Measurements from ENCODE around the gene TRPV5. TPM values are rescaled to one million over a fixed set of nuclear protein-coding genes. Genes with fewer than 3 reads are reported as not detected.

The TRPV5 gene
- not detected in 2 replicates for total RNA-seq

DNA sequence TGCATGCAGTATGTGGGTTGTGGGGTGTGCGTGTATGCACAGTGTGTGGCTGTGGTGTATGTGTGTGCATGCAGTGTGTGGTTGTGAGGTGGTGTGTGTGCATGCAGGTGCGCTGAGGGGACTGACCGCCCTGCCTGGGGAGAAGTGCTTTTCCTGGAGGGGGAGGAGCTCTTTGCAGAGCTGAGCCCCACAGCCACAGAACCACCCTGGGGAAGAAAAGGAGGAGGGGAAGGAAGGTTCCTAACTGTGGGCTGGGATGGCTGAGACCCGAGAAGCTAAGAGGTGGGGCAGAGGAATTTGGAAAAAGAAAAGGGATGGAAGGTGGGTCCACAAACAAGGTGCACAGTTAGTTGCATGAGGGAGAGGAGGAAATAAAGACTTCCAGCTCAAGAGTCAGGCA lies at the start of gene TRPV5:
Gene TRPV5 (minus strand): TSS at position 123 of the 400 bp plus-strand sequence. CDS start 287 bp downstream, outside the sequence.

DNA sequence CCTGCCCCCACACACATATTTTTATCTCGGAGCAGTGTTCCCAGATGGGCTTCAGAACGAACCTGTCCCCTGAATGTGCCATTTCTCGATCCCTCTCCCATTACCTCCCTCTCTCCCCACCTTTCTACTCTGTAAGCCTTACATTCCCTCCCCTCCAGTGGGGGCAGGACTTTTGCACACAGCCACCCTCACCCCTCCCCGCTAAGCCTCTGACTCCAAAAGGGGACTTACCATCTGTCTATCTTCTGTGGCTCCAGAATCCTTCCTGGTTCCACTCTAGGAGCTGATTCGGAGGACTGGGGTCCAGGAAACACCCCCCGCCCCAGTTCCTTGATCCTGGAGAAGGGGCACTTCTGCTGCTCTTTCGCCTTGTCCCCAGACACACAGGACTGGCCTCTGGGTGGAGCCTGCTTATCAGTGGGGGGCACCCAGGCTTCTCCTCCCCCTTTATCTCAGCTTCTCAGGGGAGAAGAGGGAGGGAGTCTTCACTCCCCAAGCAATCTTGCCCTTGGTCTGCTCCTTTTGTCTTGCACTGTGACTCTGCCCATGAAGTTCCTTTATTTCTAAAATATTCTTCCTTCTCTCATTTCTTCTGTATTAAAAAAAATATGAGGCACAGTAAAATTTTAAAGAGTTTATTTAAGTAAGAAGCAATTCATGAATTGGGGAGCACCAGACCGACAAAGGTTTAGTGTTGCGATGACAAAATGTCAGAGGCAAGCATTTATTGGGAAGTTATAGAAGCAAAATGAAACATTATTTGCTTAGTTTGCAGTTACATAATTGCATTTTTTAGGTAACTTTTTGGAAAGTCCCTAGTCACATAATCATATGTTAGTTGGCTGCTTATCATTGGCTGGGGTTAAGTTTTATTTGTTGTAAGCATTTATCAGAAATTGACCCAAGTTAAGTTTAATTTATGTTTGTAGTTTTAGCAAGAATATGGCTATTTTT lies 28.7 kb upstream of the TRPV5 start, which contains the start of gene KEL:
Gene KEL (minus strand): TSS at position 391 of the 954 bp plus-strand sequence. CDS start 157 bp downstream, at position 234.

DNA sequence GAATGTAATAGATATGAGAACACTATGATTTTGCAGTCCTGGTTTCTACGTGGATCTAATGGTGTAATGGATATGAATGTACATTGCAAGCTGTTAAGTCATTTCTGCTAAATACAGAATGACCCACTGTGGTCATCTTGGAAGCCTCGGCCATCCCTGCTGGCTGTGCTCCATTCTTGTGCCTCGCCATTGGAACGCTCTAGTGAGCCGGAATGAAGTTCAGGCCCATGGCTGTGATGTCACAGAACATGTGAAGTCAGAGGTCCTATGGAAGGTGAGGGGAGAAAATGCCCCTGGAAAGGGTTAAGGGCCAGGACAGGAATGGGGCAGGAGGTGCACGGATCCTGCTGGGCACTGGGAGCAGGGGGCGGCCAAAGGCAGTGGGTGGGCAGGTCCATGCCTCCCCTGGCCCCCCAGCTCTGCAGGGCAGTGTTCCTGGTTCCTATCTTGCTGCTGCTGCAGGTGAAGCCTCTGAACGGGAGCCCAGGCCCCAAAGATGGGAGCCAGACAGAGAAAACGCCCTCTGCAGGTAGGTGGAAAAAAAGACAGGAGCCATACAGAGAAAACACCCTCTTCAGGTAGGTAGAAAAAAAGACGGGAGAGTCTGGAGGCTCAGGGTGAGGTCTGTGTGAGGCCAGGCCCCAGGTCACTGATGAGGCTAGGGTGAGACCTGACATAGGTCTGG lies 5.8 kb upstream of the TRPV5 start, which contains the start of gene LLCFC1:
Gene LLCFC1 (plus strand): TSS at position 259 of the 685 bp plus-strand sequence. CDS start 138 bp downstream, at position 397.

DNA sequence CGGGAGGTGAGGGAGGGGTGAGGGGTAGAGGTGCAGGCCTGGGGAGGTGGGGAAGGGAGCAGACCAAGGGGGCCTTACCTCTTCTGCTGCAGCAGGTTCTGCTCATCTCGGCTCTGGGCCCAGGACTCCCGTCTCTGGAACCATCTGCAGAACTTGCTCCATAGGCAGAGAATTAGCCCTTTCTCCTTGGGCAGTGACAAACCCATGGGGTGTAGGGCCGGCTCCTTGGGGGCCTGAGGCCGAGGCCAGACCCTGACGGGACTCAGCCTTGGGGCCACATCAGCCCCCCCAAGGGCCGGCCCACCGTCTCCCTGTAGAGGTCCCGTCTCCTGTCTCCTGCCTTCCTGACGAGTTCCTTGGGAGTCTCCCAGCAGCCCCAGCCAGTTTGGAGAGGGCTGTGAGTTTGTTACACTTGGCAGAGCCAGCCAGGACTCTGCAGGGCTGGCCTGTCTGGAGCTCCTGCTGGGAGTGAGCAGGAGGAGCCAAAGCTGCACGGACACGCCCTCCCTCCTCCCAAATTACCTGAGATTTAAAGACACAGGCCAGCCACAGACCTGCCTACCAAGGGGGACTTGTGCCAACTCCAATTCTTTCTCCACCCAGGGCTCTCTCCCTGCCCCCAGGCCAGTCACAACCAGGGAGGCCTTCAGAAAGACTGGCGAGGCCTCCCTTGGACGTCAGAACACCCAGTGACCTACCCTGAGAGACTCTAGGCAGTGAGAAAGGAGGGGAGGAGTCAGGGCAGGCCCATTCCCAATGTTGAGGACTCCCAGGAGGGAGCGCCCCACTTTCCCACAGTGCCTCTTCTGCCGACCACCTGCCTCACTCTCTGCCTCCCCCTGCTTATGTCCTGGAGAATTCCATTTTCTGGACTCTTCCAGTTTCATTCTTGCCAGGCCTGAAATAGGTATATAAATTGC lies 48.0 kb downstream of the TRPV5 start, which contains the start of gene TRPV6:
Gene TRPV6 (minus strand): TSS at position 435 of the 920 bp plus-strand sequence.

Other genes with a start within 250 kb of the TRPV5 start
- not detected in 2 replicates for gene PRSS1, start 184.3 kb downstream of the TRPV5 start, total RNA-seq
- gene PRSS2, start 162.8 kb downstream of the TRPV5 start, total RNA-seq, result not detected in 2 replicates
- 1.7 and 18.4 TPM in 2 replicates for gene EPHB6, start 78.7 kb downstream of the TRPV5 start, total RNA-seq
- not detected in 2 replicates for gene TRPV6, start 48.0 kb downstream of the TRPV5 start, total RNA-seq
- not detected in 2 replicates for gene LLCFC1, start 5.7 kb upstream of the TRPV5 start, total RNA-seq
- 0.13 TPM in 1 of 2 replicates, not detected in the other for gene KEL, start 28.6 kb upstream of the TRPV5 start, total RNA-seq
- gene OR9A2, start 93.4 kb upstream of the TRPV5 start, total RNA-seq, result 0.13 TPM in 1 of 2 replicates, not detected in the other
- not detected in 2 replicates for gene OR6V1, start 118.6 kb upstream of the TRPV5 start, total RNA-seq
- not detected in 2 replicates for gene PIP, start 198.3 kb upstream of the TRPV5 start, total RNA-seq
- not detected in 2 replicates for gene TAS2R39, start 249.7 kb upstream of the TRPV5 start, total RNA-seq